Kidney epithelial cell (primary cell): ENCODE data around the gene SGMS1. TPM values are rescaled to one million over a fixed set of nuclear protein-coding genes. Genes with fewer than 3 reads are reported as not detected.

Source experiments
- DNase-seq: peaks from one replicate; pipeline ENCODE4 v3.0.0-alpha.2; 2010; ENCODE audit warnings: low read depth
- H3K27me3 ChIP-seq: 2 replicates; pipeline ENCODE4 v1.6.0; 2011; ENCODE audit warnings: low read length; ENCODE audit not compliant: control insufficient read depth, insufficient read depth
- H3K36me3 ChIP-seq: 2 replicates; pipeline ENCODE4 v1.5.1; 2011; ENCODE audit warnings: low read length; ENCODE audit not compliant: control insufficient read depth, insufficient read depth
- H3K4me3 ChIP-seq: 2 replicates; pipeline ENCODE4 v1.5.1; 2011; ENCODE audit warnings: low read depth, mild to moderate bottlenecking, control low read depth, low read length
- CTCF ChIP-seq: IDR thresholded peaks from 2 replicates; pipeline ENCODE4 v1.5.1; 2011; ENCODE audit warnings: mild to moderate bottlenecking, moderate library complexity, low read length, control low read depth, inconsistent platforms; ENCODE audit not compliant: insufficient read depth, poor library complexity, severe bottlenecking
- total RNA-seq: library from RNA; depleted of rRNA; stranded (reverse); fragments of >200 nt; gene quantifications from 2 replicates; pipeline ENCODE4 v1.2.3, GENCODE V29; 2015

The SGMS1 gene
- total RNA-seq, 1 donor from 2014 or later, result 27.0 TPM

GRCh38 chr10:50561816-50562215 lies 61.9 kb downstream of the SGMS1 start:
- H3K27me3 ChIP-seq, result no peaks in the 10 kb centered on the region
- H3K36me3 ChIP-seq, result no peaks in the 10 kb centered on the region
- no peak for DNase-seq
- H3K4me3 ChIP-seq, result no peak overlapping the region
- TF ChIP-seq CTCF, result peak; percentile 54

- no peak for DNase-seq
- TF ChIP-seq CTCF, result no peak
- H3K36me3 ChIP-seq, result no peaks in the 10 kb centered on the region
- no peaks in the 10 kb centered on the region for H3K27me3 ChIP-seq
- H3K4me3 ChIP-seq, result no peak overlapping the region
Measured at GRCh38 chr10:50561266-50561665, 62.5 kb downstream of the SGMS1 start.

- H3K4me3 ChIP-seq, result no peak overlapping the region
- DNase-seq, result no peak
- H3K36me3 ChIP-seq, result no peaks in the 10 kb centered on the region
- TF ChIP-seq CTCF, result no peak
- H3K27me3 ChIP-seq, result no peaks in the 10 kb centered on the region
Measured at GRCh38 chr10:50560370-50560769, 63.4 kb downstream of the SGMS1 start.

- no peak for DNase-seq
- Histone ChIP-seq H3K36me3 (no peaks in the 10 kb centered on the region), H3K27me3 (no peaks in the 10 kb centered on the region), H3K4me3 (no peak overlapping the region)
- no peak for TF ChIP-seq CTCF
Measured at GRCh38 chr10:50558371-50558770, 65.4 kb downstream of the SGMS1 start.

- Histone ChIP-seq H3K4me3 (no peak overlapping the region), H3K27me3 (no peaks in the 10 kb centered on the region), H3K36me3 (no peaks in the 10 kb centered on the region)
- DNase-seq, result no peak
- TF ChIP-seq CTCF, result no peak
Measured at GRCh38 chr10:50557130-50557682, 66.5 kb downstream of the SGMS1 start.
